GM12892 (cell line): ENCODE measurements around the gene MEPCE.

Source experiments
- POLR2A ChIP-seq: IDR thresholded peaks from 2 replicates; pipeline ENCODE4 v1.6.1; 2011; ENCODE audit warnings: low read depth, low read length, control low read depth
- POLR2AphosphoS5 ChIP-seq: IDR thresholded peaks from 2 replicates; pipeline ENCODE4 v1.6.1; 2011; ENCODE audit warnings: low read depth, low read length, control low read depth
- TAF1 ChIP-seq: IDR thresholded peaks from 2 replicates; pipeline ENCODE4 v1.6.1; 2011; ENCODE audit warnings: low read depth, mild to moderate bottlenecking, control low read depth, low read length, borderline replicate concordance

GRCh38 chr7:100464210-100464660, 34.6 kb downstream of the MEPCE start, which contains the start of gene SPACDR:
- TF ChIP-seq POLR2A (no peak), TAF1 (no peak), POLR2AphosphoS5 (no peak)
